UCSD-AML1 (cell line): ENCODE results near the gene HOXA6.
A peak's percentile ranks its signal among the peaks of the same experiment; 100 is the strongest.

ENCODE experiments used
- DNase-seq: peaks from one replicate; lab custom pipeline; 2025; ENCODE audit not compliant: unreplicated experiment; lab: John Stamatoyannopoulos, UW

The HOXA6 gene

GRCh38 chr7:27099453-27100370 lies 47.9 kb downstream of the HOXA6 start:
- DNase-seq: no peak

- no peak for DNase-seq
Observed at GRCh38 chr7:27098578-27099451, 48.8 kb downstream of the HOXA6 start.

GRCh38 chr7:27097686-27098577 lies 49.6 kb downstream of the HOXA6 start:
- no peak for DNase-seq

- DNase-seq: peak; percentile 30
Observed at GRCh38 chr7:27096768-27097514, 50.6 kb downstream of the HOXA6 start.

GRCh38 chr7:27095897-27096767 lies 51.4 kb downstream of the HOXA6 start, which contains the start of gene HOXA1:
Gene HOXA1, minus strand, starts transcription at chr7:27096000. Its CDS starts 88 bp downstream, at chr7:27095912.
- DNase-seq: peak; percentile 72
